Measurements from ENCODE around the gene SPATA3. TPM values are rescaled to one million over a fixed set of nuclear protein-coding genes. Genes with fewer than 3 reads are reported as not detected.

Gene SPATA3
- total RNA-seq, 1 experiment from 2014 or later: not detected

- DNase-seq (ENCODE audit: low spot score): no peak
Observed at GRCh38 chr2:231028889-231029288, 33.0 kb downstream of the SPATA3 start.

DNA sequence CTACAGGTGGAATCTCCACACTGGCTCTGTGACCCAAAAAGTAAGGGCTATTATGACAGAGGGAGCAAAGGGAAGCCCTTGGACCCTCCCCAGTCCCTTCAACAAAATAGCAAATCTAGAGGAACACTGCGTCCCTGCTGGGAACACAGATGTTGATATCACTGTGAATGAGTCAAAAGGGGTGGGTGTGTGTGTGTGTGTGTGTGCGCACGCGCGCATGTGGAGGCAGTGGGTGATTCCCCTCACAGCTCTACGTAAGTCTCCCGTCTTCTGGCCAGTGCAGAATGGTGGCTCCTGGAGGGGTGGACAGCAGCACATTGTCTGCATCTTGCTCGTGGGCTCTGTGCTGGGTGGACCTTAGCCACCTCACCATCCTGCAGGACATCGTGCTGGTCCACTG, 33.6 kb downstream of the SPATA3 start:
- no peak for DNase-seq (ENCODE audit: low spot score)

DNA sequence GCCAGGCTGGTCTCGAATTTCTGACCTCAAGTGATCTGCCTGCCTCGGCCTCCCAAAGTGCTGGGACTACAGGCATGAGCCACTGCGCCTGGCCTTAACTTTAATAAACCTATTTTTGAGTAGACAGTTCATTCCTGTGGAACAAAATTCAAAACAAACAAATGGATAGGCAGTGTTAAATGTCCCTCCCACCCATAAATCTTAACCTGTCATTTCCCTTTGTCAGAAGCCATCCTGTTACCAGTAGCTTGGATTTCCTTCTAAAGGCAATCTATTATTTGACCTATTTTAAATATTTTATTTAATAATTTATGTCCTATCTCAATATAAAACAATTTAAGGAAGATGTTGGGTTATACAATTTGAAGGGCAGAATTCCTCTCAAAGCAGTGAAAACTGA, 34.8 kb downstream of the SPATA3 start:
- DNase-seq (ENCODE audit: low spot score): no peak

DNA sequence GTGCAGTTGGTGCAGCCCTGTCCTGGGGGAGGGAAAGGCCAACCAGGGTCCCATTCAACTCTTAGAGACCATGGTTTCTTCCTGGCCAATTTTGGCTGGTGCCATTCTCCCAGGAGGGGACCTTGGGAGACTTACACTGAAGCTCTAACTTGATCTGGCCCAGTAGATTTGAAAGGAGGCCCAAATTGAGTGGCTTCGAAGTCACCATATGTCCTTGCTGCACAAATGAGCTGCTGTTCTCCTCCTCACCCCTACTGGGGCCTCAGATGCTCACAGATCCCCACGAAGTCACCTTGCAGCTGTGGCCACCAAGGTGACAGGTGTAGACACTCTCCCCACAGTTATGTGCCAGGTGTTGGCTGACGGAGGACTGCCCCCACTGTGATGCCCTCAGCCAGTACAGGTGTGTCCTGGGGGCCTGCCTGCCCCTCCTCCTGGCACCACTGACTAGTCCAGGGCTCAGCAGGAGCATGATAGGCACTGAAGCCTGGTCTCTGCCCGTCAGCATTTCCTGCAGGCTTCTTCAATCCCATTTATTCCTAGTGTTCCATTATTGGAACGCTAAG, 36.7 kb downstream of the SPATA3 start:
- DNase-seq (ENCODE audit: low spot score): no peak

DNA sequence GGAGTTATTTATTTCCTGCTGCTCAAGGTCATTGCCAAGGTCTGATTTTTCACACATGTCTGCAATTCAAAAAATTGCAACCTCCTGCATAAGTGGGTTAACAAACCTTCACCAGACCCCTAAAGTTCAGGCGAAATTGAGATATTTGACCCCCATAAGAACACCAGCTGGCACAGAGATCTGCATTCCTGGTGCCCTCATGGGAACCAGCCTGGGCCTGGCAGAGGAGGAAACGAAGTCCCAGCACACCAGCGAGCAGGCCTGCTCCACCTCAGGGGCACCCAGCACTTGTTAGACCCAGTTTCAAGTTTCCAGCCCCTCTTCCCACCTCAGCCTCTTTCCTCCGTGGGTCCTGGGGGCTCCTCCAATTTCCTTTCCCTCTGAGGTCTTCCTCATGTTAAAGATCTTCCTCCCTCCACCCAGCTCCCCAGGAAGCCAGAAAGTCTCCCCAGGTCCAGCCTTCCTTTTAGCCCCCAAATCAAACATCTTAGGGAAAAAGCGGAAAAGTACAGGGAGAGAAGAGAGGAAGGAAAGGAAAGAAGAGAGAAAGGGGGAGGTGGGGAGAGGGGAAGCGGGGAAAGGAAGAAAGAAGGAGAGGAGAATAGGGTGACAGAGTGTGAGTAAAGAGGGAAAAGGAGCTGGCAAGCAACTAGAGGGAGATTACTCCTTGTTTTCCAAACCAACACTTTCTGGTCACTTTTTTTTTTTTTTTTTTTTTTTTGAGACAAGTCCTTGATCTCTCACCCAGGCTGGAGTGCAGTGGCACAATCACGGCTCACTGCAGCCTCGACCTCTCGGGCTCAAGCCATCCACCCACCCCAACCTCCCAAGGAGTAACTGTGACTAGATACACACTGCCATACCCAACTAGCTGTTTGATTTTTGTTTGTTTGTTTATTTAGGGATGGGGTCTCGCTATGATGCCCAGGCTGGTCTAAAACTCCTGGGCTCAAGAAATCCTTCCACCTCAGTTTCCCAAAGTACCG, 37.5 kb downstream of the SPATA3 start:
- DNase-seq (ENCODE audit: low spot score): no peak

- DNase-seq (ENCODE audit: low spot score): no peak
Observed at GRCh38 chr2:231034291-231034882, 38.5 kb downstream of the SPATA3 start.

- no peak for DNase-seq (ENCODE audit: low spot score)
Observed at GRCh38 chr2:231036131-231036530, 40.2 kb downstream of the SPATA3 start.

GRCh38 chr2:231036578-231037106, 40.7 kb downstream of the SPATA3 start:
- DNase-seq (ENCODE audit: low spot score): no peak

DNA sequence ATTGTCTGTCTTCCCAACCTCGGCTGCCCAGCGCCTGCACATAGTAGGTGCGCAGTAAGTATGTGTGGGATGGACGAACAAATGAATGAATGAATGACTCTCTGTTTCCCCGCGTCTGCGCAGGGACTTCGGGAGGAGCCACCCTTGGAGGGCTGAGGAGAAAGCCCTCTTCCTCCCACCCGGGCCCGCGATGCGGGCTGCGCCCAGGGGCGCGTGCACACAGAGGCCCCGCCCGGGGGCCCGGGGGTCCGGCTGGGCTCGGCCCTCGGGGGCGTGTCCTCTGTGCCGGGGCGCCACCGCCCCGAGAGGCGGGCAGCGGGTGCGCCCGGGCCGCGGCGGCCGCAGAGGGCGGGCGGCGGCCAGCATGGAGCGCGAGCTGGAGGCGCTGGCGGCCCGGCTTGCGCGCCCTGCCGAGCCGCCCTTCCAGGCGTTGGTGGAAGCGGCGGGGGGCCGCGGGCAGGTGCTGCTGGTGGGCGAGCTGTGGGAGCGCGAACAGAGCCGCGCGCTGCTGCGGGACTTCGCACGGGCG, 41.3 kb downstream of the SPATA3 start, which contains the start of gene C2orf72:
C2orf72 (plus strand) TSS at position 322 of the 529 bp plus-strand sequence; CDS start at position 365, 43 bp downstream.
- no peak for DNase-seq (ENCODE audit: low spot score)

- DNase-seq (ENCODE audit: low spot score): no peak
Observed at GRCh38 chr2:231037731-231038482, 42.0 kb downstream of the SPATA3 start.

- no peak for DNase-seq (ENCODE audit: low spot score)
Observed at GRCh38 chr2:231038483-231039293, 42.8 kb downstream of the SPATA3 start.

- DNase-seq (ENCODE audit: low spot score): no peak
Observed at GRCh38 chr2:231039294-231039664, 43.4 kb downstream of the SPATA3 start.

DNA sequence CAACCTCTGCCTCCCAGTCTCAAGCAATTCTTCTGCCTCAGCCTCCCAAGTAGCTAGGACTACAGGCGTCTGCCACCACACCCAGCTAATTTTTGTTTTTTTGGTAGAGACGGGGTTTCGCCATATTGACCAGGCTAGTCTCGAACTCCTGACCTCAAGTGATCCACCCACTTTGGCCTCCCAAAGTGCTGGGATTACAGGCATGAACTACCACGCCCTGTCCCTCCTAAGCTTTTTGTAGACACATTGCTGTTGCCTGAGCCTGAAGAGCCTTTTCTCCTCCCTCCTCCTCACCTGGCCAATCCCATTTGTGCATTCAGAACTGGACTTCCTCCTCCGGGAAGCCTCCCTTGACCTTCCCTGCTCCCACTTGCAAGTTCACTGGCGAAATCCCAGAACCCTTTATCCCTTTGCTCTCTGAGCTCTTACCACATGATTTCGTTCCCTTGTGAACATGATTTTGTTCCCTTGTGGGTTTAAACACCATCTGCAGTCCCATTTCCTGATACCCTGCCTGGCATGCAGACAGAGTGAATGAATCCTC, 44.0 kb downstream of the SPATA3 start:
- no peak for DNase-seq (ENCODE audit: low spot score)

DNA sequence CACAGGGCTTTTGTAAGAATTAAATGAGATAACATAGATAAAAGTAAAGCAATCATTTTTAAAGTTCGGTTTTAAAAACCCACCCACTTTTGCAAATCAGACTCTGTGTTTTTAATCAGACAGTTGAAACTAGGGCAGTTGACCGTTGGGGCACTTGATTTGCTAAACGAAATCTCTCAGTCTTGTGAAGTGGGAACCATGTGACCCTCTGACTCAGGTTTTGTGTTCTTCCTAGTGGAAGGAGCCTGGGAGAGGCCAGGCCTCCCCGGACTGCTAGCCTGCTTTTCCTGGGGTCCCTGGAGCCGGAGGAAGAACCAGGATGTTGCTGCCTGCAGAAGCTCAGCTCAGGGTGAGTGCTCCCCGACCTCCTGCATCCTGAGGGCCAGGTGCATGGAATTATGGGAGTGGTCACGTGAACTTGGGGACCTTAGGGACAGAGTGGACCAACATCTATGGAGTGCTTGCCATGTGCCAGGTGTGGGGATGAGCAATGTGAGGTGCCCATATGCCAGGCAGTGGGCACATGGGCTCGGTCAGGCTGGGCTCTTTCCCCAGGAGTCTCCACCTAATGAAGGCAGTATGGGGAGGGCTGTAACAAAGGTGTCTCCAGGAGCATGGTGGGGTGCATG, 45.3 kb downstream of the SPATA3 start:
- no peak for DNase-seq (ENCODE audit: low spot score)

DNA sequence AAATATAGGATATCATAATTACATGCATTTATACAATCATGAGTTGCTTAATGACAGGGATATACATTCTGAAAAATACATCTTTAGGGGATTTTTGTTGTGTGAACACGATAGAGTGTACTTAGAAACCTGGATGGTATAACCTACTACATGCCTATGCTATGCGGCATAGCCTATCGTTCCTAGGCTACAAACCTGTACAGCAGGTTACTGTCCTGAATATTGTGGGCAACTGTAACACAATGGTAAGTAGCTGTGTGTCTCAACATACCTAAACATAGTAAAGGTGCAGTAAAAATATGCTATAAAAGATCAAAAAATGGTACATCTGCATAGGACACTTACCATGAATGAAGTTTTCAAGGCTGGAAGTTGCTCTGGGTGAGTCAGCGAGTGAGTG, 47.9 kb downstream of the SPATA3 start:
- no peak for DNase-seq (ENCODE audit: low spot score)

- DNase-seq (ENCODE audit: low spot score): no peak
Observed at GRCh38 chr2:231046916-231047273, 51.0 kb downstream of the SPATA3 start.

DNA sequence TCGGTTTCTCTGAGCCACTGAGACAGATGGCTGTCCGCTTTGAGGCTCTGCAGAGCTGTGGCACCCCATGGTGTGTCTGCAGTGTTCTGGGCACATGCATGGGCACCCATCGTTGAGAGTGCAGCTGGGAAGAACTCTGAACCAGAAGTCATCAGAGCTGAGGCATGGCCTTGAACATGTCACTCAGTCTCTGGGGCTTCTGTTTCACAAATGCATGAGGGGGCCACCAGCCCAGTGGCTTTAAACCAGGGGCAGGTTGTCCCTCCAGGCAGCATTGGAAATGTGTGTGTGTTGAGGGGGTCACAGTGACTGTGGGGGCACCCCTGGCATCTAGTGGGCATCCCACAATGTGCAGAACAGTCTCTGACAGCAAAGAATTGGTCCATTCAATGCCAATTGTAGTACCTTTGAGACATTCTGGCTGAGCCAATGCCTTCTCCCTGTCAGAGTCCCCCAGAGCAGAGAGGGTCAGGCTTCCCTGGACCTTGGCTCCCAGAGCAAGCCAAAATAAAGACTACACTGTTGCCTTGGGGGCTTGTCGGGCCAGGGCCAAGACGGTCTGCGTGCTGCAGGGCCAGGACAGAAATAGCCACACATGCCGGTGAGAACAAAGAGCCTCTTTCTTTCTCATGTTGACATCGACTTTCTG, 51.5 kb downstream of the SPATA3 start:
- DNase-seq (ENCODE audit: low spot score): no peak

- no peak for DNase-seq (ENCODE audit: low spot score)
Observed at GRCh38 chr2:231047923-231048915, 52.3 kb downstream of the SPATA3 start.
